ENCODE results near the gene CSKMT. TPM values are rescaled to one million over a fixed set of nuclear protein-coding genes. Genes with fewer than 3 reads are reported as not detected.
"Not testable (repeated sequence)": the region's sequence is repeated elsewhere in the genome, so short reads cannot be mapped to it uniquely, and the experiment has no call there.

The CSKMT gene
- total RNA-seq, 1 experiment from 2014 or later = 19.2 TPM

DNA sequence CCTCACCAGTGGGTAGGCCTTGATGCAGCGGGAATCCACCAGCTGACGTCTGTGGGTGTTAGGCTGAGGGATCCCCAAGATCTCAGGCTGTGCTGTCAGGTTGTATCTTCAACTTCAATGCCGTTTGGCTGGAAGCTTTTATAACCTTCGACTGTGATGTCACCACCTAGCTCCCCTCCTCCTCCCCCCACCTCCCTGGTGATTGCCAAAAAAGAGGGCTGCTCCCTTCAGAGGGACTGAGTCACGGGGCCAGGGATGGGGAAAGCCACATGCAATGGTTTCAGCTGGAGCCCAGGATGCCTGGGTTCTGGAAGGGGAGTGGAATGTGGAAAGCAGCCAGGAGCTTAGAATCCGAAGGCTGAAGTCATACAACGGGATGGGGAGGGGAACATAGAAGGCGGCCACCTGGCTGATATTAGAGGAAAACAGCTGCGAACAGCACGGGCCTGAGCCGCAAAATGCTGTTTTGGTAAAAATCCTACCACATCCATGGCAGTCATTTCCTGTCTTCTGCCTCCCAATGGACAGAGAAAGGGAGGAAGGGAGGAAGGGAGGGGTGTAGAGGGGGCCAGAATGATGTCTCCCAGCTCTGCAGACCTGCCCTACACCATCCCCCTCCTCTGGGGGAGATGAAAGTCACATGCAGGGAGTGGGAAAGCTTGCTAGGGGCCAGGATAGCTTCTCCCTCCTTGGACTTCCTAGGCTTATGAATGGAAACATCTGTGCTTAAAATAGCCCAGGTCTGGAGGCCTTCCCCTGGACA, 24.5 kb downstream of the CSKMT start, which contains the start of gene LRRN4CL:
LRRN4CL (minus strand) TSS at position 110 of the 763 bp plus-strand sequence. CDS start 1,022 bp downstream, outside the sequence.
- H3F3A ChIP-seq (ENCODE audit: insufficient read depth, low read depth) = peaks cover 23% of the 10 kb centered on the region
- no peaks in the 10 kb centered on the region for H3K4me1 ChIP-seq (replicated peaks; ENCODE audit: insufficient read depth)
- 0 out of 2 replicates have a peak, but pooled peaks cover 12% of the 10 kb centered on the region for H3K36me3 ChIP-seq (ENCODE audit: low read depth)
- no peaks in the 10 kb centered on the region for H3K9me3 ChIP-seq (ENCODE audit: insufficient read depth, low read depth)
- no TSS peak for BruUV-seq (replicated peaks)
- H3K9me2 ChIP-seq (ENCODE audit: insufficient read depth) = no peaks in the 10 kb centered on the region
- intact Hi-C loops (cut with micrococcal nuclease; ENCODE audit: unreplicated experiment) = no loop called here
- ChIA-PET POLR2A (ENCODE audit: unreplicated experiment) (no interaction called here), CTCF (interaction anchor here (0.6 kb wide), 1 partner anchor 65 kb away, joined by 3 read pairs; no protein-coding TSS in a partner anchor)
- no peak for DNase-seq
- no peaks in the 10 kb centered on the region for H4K20me1 ChIP-seq (ENCODE audit: insufficient read depth)
- H3K27ac ChIP-seq = no peak within 1 kb of the TSS
- no peak for TF ChIP-seq EZH2 (IDR thresholded peaks at IDR 0.05; ENCODE audit: low read depth)
- no peak for TF ChIP-seq CTCF (conservative IDR thresholded peaks at IDR 0.05)
- H3K4me3 ChIP-seq = no peak within 1 kb of the TSS
- H3K79me2 ChIP-seq (ENCODE audit: low read depth) = no peaks in the 10 kb centered on the region
- H3K27me3 ChIP-seq (ENCODE audit: insufficient read depth, low read depth) = no peaks in the 10 kb centered on the region
- no peak within 1 kb of the TSS for H2AFZ ChIP-seq
- H3K4me2 ChIP-seq = no peak within 1 kb of the TSS

DNA sequence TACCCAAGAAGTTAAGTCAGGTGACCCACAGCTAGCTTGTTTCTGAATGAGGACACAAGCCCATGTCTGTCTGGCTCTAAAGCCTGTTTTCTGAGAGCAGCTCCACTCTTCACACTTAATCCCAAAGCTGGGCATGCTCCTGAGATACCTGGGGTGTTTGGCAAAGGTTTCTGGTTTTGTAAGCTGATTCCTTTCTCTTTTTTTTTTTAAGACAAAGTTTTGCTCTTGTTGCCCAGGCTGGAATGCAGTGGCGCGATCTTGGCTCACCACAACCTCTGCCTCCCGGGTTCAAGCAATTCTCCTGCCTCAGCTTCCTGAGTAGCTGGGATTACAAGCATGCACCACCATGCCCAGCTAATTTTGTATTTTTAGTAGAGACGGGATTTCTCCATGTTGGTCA, 28.5 kb downstream of the CSKMT start:
- BruUV-seq (replicated peaks); DNase-seq: not testable (repeated sequence)
- POLR2A ChIA-PET (ENCODE audit: unreplicated experiment) = interaction anchor here (0.7 kb wide), 1 partner anchor 29 kb away, joined by 3 read pairs; the partner anchor contains the start of gene C11orf98

GRCh38 chr11:62694455-62695167, 29.5 kb downstream of the CSKMT start:
- ChIA-PET CTCF (interaction anchor here (0.6 to 2.4 kb wide), 6 partner anchors 10 to 987 kb away, joined by 3 to 15 read pairs (median 7); no protein-coding TSS in a partner anchor), POLR2A (ENCODE audit: unreplicated experiment) (interaction anchor here (0.6 kb wide), 1 partner anchor 11 kb away, joined by 7 read pairs; no protein-coding TSS in a partner anchor)
- Histone ChIP-seq H3K4me3 (no peak overlapping the region), H4K20me1 (ENCODE audit: insufficient read depth) (no peaks in the 10 kb centered on the region), H3F3A (ENCODE audit: insufficient read depth, low read depth) (peaks cover 25% of the 10 kb centered on the region), H3K27me3 (ENCODE audit: insufficient read depth, low read depth) (no peaks in the 10 kb centered on the region), H3K79me2 (ENCODE audit: low read depth) (no peaks in the 10 kb centered on the region), H2AFZ (no peak overlapping the region), H3K9me2 (ENCODE audit: insufficient read depth) (no peaks in the 10 kb centered on the region), H3K4me2 (no peak overlapping the region), H3K4me1 (replicated peaks; ENCODE audit: insufficient read depth) (no peaks in the 10 kb centered on the region), H3K27ac (no peak overlapping the region), H3K9me3 (ENCODE audit: insufficient read depth, low read depth) (no peaks in the 10 kb centered on the region), H3K36me3 (ENCODE audit: low read depth) (0 out of 2 replicates have a peak, but pooled peaks cover 12% of the 10 kb centered on the region)
- TF ChIP-seq CTCF (conservative IDR thresholded peaks at IDR 0.05) (peak; percentile 86), EZH2 (IDR thresholded peaks at IDR 0.05; ENCODE audit: low read depth) (no peak)
- intact Hi-C loops (cut with micrococcal nuclease; ENCODE audit: unreplicated experiment) = loop anchor here (1.0 to 2.0 kb wide), 2 partner anchors 16 to 299 kb away; partner anchors contain the start of gene UBXN1
- BruUV-seq (replicated peaks) = no TSS peak
- DNase-seq = peak in 1 of 2 experiments; percentile 55

More for the DNA sequence above, 28.5 kb downstream of the CSKMT start:
- H3K4me1 ChIP-seq (replicated peaks; ENCODE audit: insufficient read depth); H2AFZ ChIP-seq; H3K79me2 ChIP-seq (ENCODE audit: low read depth); H3K4me3 ChIP-seq; H3K27me3 ChIP-seq (ENCODE audit: insufficient read depth, low read depth); H3K9me3 ChIP-seq (ENCODE audit: insufficient read depth, low read depth); H4K20me1 ChIP-seq (ENCODE audit: insufficient read depth); H3K9me2 ChIP-seq (ENCODE audit: insufficient read depth); H3K4me2 ChIP-seq; H3K27ac ChIP-seq: not testable (repeated sequence)
- CTCF ChIA-PET = interaction anchor here (1.1 to 2.4 kb wide), 2 partner anchors 12 to 13 kb away, joined by 5 to 15 read pairs; no protein-coding TSS in a partner anchor
- intact Hi-C loops (cut with micrococcal nuclease; ENCODE audit: unreplicated experiment) = loop anchor here (1.0 to 2.0 kb wide), 2 partner anchors 15 to 298 kb away; partner anchors contain the start of gene UBXN1
- Histone ChIP-seq H3F3A (ENCODE audit: insufficient read depth, low read depth) (peaks cover 30% of the 10 kb centered on the region), H3K36me3 (ENCODE audit: low read depth) (0 out of 2 replicates have a peak, but pooled peaks cover 12% of the 10 kb centered on the region)
